Activated CD4-positive, alpha-beta memory T cell treated with anti-CD3 and anti-CD28 coated beads, Interleukin-2, amount 10 ng/mL, durations not matched to agents 7 days and 5 days (primary cell): Measurements from ENCODE around the gene RNASE7. TPM values are rescaled to one million over a fixed set of nuclear protein-coding genes. Genes with fewer than 3 reads are reported as not detected.

Experiments
- CTCF ChIA-PET: fragments of 350-600 bp; sonication (Branson Sonifier 250); formaldehyde crosslinking; loops from one replicate; lab custom pipeline; 2021; ENCODE audit warnings: antibody characterized with exemption, inconsistent platforms; lab: Charles Lee
- POLR2A ChIA-PET: fragments of 350-600 bp; sonication (Branson Sonifier 250); formaldehyde crosslinking; loops from one replicate; lab custom pipeline; 2021; ENCODE audit warnings: antibody characterized with exemption; lab: Charles Lee
- DNase-seq: peaks from one replicate; pipeline ENCODE4 v3.0.0-alpha.2; 2020
- H3K27ac Mint-ChIP-seq: one replicate; pipeline ENCODE4 v1.8.0; 2021; ENCODE audit warnings: mild to moderate bottlenecking, mixed read lengths
- H3K27me3 Mint-ChIP-seq: one replicate; pipeline ENCODE4 v1.8.0; 2021; ENCODE audit warnings: mixed read lengths
- H3K36me3 Mint-ChIP-seq: one replicate; pipeline ENCODE4 v1.8.0; 2021; ENCODE audit warnings: low read depth, mixed read lengths
- H3K4me1 Mint-ChIP-seq: one replicate; pipeline ENCODE4 v1.8.0; 2021; ENCODE audit warnings: mixed read lengths
- H3K4me3 Mint-ChIP-seq: one replicate; pipeline ENCODE4 v1.8.0; 2021; ENCODE audit warnings: mild to moderate bottlenecking, mixed read lengths
- H3K9me3 Mint-ChIP-seq: one replicate; pipeline ENCODE4 v1.8.0; 2021; ENCODE audit warnings: mixed read lengths
- total RNA-seq, 2 experiments: library from RNA; stranded (reverse); gene quantifications; one replicate each; pipeline ENCODE4 v1.2.3, GENCODE V29; 2021

The RNASE7 gene
- total RNA-seq, 2 experiments from 2014 or later: not detected

DNA sequence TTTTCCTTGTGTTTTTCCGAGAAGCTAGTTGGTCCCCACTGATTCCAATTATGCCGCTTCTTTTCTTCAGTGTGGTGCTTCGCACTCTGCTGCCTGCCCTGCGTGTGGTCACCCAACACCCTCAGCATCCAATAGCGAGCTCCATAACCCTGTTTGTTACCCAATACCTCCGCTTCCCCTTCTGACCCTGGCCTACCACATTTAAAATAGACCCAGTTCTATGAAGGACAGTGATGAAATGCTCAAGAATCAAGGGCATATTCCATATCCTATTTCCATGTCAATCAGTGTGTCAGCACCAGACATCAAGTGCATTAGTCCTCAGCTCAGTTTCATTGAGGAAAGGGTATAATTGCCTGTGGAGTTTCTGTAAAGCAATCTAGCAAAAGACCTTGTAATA is 26.9 kb upstream of the RNASE7 start:
- no peak for DNase-seq
- Mint-ChIP-seq H3K4me1 (no peaks in the 10 kb centered on the region), H3K4me3 (no peak overlapping the region), H3K36me3 (no peaks in the 10 kb centered on the region), H3K27me3 (peaks cover 19% of the 10 kb centered on the region), H3K27ac (no peak overlapping the region), H3K9me3 (no peaks in the 10 kb centered on the region)
- POLR2A ChIA-PET: interaction anchor here (0.9 to 2.4 kb wide), 11 partner anchors 17 to 107 kb away, joined by 3 to 23 read pairs (median 4); no protein-coding TSS in a partner anchor
- CTCF ChIA-PET: interaction anchor here (0.9 to 5.3 kb wide), 30 partner anchors 8 to 463 kb away, joined by 3 to 137 read pairs (median 10); partner anchors contain the start of genes RNASE13, RNASE8, SLC39A2 and TMEM253

DNA sequence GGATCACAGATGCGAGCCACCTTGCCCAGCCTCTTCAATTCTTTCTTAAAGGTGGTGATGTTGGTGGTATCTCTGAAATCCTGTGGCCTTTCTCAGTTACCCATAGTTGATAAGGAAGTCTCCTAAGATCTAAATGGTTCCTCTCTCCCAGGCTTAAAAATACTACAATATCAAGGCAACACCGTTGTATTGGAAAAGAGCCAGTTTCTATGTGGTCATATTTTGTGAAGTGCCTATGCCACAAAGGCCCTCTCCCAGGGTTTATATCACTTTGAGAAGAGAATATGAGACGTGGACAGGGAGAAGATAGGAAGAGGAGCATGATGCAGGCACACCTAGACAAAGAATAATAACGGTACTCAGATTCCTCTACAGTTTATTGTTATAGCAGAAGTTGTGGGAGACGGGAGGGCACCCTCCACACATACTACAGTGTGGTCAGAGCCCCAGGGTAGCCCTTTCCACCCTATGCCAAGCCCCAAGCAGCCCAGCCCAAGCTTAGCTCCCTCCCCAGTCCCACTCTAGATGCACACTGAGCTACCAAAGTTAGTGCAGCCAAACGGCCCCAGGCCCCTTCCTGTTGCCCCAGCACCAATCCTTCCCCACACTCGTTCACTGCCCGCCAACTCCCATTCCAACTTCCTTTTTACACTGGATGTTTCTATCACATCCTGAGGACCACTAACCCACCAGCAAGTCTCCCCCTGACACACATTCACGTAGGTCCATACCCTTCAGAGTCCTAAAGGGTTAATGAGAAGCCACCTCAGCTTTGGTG is 25.6 kb upstream of the RNASE7 start:
- no peak for DNase-seq
- Mint-ChIP-seq H3K27ac (no peak overlapping the region), H3K4me3 (no peak overlapping the region), H3K36me3 (no peaks in the 10 kb centered on the region), H3K9me3 (no peaks in the 10 kb centered on the region), H3K4me1 (no peaks in the 10 kb centered on the region), H3K27me3 (peaks cover 17% of the 10 kb centered on the region)
- ChIA-PET CTCF (interaction anchor here (0.9 to 5.3 kb wide), 9 partner anchors 13 to 89 kb away, joined by 3 to 137 read pairs (median 60); partner anchors contain the start of genes TMEM253 and ZNF219), POLR2A (interaction anchor here (1.7 to 2.4 kb wide), 2 partner anchors 23 to 88 kb away, joined by 7 to 23 read pairs; no protein-coding TSS in a partner anchor)

DNA sequence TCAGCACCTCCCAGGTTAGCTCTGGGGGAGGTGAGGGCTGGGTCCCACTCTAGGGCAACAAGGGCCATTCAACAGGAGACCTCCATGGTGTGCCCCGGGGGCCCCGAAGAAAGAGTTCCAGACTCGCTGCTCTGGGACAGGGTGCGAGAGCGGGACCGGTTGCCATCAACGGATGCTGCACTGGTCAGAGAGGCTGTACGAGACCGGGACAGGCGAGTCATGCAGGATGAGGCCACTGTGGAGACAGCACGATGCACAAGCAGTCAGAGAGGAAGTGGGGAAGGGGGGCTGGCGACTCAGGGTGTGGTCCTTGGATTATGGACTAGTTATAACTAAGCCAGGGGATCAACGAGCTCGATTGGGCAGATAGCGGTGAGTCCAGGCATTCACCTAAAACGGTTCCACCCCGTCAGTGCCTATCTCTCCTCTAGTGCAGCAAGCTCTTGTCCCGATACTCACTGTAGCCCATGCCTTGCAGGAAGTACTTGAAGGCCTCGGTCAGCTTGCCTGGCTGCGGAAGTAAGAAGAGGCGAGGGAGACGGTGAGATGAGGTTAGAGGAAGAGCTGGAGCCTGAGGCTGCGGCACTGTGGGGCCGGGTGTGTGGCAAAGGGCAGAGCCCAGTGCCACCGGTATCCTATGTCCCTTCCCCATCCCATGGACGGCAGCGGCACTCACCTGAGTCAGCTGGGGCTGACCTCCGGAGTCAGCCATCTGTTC is 24.5 kb upstream of the RNASE7 start:
- CTCF ChIA-PET: interaction anchor here (0.6 to 4.6 kb wide), 6 partner anchors 22 to 88 kb away, joined by 3 to 137 read pairs (median 4); partner anchors contain the start of gene TMEM253
- Mint-ChIP-seq H3K4me1 (no peaks in the 10 kb centered on the region), H3K4me3 (no peak overlapping the region), H3K36me3 (no peaks in the 10 kb centered on the region), H3K27me3 (peaks cover 16% of the 10 kb centered on the region), H3K9me3 (no peaks in the 10 kb centered on the region), H3K27ac (no peak overlapping the region)
- DNase-seq: no peak
- POLR2A ChIA-PET: interaction anchor here (1.6 kb wide), 1 partner anchor 86 kb away, joined by 3 read pairs; no protein-coding TSS in a partner anchor

DNA sequence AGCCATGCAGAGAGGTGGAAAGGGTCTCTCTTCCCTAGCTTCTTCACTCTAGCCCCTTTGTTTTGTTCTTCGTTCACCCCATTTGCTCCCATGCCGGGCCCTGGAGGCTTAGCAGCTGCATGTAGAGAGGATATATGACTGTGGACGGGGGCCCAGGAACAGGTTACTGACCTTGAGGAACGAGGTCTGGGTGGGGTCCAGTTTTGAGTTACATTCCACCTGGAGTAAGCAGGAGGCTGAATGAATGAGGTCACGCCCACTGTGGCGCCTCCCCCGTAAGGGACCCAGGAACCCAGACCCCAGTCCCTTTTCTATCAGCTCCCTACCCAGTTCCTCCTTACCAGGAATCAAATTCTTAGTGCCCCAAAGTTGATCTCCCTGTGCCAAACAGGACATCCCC is 23.9 kb upstream of the RNASE7 start:
- Mint-ChIP-seq H3K27ac (no peak overlapping the region), H3K27me3 (peaks cover 16% of the 10 kb centered on the region), H3K36me3 (no peaks in the 10 kb centered on the region), H3K4me1 (peaks cover 2% of the 10 kb centered on the region), H3K9me3 (no peaks in the 10 kb centered on the region), H3K4me3 (no peak overlapping the region)
- no peak for DNase-seq
- ChIA-PET POLR2A (interaction anchor here (1.2 to 1.6 kb wide), 2 partner anchors 85 to 87 kb away, joined by 3 read pairs; no protein-coding TSS in a partner anchor), CTCF (interaction anchor here (0.6 to 4.6 kb wide), 4 partner anchors 21 to 87 kb away, joined by 3 to 137 read pairs (median 3); partner anchors contain the start of gene TMEM253)

DNA sequence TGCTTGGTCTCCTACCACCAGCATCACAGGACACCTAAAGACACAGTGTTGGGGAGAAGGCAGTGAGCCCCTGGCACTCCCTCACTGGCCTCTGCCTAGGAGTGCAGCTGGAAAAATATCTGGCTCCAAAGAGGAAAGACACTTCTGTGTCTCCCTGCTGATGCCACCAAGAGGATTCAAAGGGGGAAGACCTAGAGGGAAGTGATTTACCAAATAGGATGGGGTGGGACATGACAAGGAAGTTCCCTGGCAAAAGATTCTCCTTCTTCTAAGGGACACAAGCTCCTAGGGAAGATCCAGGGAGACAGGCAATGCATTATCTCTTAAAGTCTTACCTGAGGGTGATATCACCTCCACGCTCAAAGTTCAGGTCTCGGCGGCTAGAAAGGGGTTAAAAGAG is 23.4 kb upstream of the RNASE7 start:
- ChIA-PET CTCF (interaction anchor here (0.9 to 1.9 kb wide), 5 partner anchors 13 to 86 kb away, joined by 3 to 5 read pairs (median 3); no protein-coding TSS in a partner anchor), POLR2A (interaction anchor here (1.2 to 1.6 kb wide), 2 partner anchors 85 to 86 kb away, joined by 3 read pairs; no protein-coding TSS in a partner anchor)

DNA sequence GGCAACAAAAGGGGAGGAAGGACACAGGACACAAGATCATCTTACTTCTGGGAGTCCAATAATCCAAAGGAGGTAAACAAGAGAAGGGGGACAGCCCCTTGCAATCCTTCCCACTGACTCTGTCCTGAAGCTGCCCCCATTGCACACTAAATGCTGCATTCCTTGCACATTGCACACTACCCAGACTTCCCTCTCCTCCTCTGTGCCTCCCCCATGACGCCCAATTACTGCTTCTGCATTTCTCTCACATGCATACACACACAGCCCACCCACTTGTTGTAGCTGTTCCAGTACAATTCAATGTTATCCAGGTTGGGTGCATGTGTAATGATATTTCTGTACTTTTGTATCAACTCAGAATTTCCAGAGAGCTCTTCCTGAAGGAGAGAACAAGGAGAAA is 22.8 kb upstream of the RNASE7 start:
- ChIA-PET CTCF (interaction anchor here (0.9 to 1.9 kb wide), 6 partner anchors 14 to 85 kb away, joined by 3 to 5 read pairs (median 3); no protein-coding TSS in a partner anchor), POLR2A (interaction anchor here (1.2 kb wide), 1 partner anchor 86 kb away, joined by 3 read pairs; no protein-coding TSS in a partner anchor)
- peaks cover 24% of the 10 kb centered on the region for H3K27me3 Mint-ChIP-seq
- no peak for DNase-seq
- H3K4me3 Mint-ChIP-seq: no peak overlapping the region
- no peaks in the 10 kb centered on the region for H3K9me3 Mint-ChIP-seq
- H3K4me1 Mint-ChIP-seq: peaks cover 8% of the 10 kb centered on the region
- H3K36me3 Mint-ChIP-seq: no peaks in the 10 kb centered on the region
- H3K27ac Mint-ChIP-seq: no peak overlapping the region

More for the DNA sequence above, 23.4 kb upstream of the RNASE7 start:
- peaks cover 3% of the 10 kb centered on the region for H3K4me1 Mint-ChIP-seq
- peaks cover 21% of the 10 kb centered on the region for H3K27me3 Mint-ChIP-seq
- H3K9me3 Mint-ChIP-seq: no peaks in the 10 kb centered on the region
- no peak overlapping the region for H3K4me3 Mint-ChIP-seq
- no peak for DNase-seq
- no peaks in the 10 kb centered on the region for H3K36me3 Mint-ChIP-seq
- no peak overlapping the region for H3K27ac Mint-ChIP-seq

DNA sequence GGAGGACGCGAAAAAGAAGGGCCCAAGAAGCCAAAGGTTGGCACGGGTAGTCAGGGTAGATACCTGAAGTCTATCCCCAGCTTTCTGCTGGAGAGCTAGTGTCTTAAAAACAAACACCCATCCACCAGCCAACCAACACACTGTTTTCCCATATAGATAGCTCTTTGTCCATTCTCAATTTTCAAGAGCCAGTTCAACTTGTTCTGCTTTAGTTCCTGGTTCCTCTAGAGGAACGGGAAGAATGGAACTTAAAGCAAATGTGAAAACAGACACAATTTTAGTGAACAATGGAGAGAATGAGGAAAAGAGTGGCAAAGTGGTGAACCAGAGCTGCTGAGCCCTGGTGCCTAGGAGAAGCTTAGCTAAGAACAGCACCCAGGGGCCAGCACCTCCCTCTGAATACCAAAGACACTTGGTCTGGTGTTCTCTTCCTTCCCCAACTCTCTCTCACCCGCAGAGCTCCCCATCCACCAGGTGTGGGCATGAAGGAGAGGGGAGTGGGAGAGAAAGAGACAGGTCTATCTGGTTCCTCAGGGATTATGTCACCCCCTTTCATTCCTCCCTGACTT is 21.1 kb upstream of the RNASE7 start:
- DNase-seq: no peak
- Mint-ChIP-seq H3K9me3 (no peaks in the 10 kb centered on the region), H3K4me3 (no peak overlapping the region), H3K27ac (no peak overlapping the region), H3K27me3 (peaks cover 29% of the 10 kb centered on the region), H3K4me1 (peaks cover 11% of the 10 kb centered on the region), H3K36me3 (no peaks in the 10 kb centered on the region)
- CTCF ChIA-PET: interaction anchor here (1.5 kb wide), 1 partner anchor 83 kb away, joined by 7 read pairs; no protein-coding TSS in a partner anchor
- POLR2A ChIA-PET: no interaction called here

DNA sequence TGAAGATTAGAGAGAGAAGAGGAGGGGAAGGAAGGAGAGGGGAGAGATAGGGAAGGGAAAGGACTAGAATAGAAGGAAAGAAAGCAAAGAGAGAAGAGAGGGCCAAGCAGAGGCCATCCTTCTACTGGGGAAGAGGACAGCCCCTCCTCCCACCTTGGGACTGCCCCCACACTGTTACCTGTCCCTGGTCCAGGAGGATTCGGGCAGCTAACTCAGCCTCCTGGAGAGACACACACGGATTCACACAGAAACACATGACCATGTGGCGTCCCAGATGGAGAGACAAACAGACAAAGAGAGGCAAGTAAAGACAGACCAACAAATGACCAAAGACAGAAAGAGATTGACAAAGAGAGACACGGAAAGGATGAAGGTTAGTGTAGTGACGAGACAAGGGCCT is 19.5 kb upstream of the RNASE7 start:
- Mint-ChIP-seq H3K4me3 (no peak overlapping the region), H3K27ac (no peak overlapping the region), H3K9me3 (no peaks in the 10 kb centered on the region), H3K27me3 (peaks cover 34% of the 10 kb centered on the region), H3K4me1 (peaks cover 11% of the 10 kb centered on the region), H3K36me3 (no peaks in the 10 kb centered on the region)
- POLR2A ChIA-PET: no interaction called here
- DNase-seq: no peak
- CTCF ChIA-PET: interaction anchor here (0.9 to 2.0 kb wide), 2 partner anchors 8 to 22 kb away, joined by 5 to 16 read pairs; no protein-coding TSS in a partner anchor

DNA sequence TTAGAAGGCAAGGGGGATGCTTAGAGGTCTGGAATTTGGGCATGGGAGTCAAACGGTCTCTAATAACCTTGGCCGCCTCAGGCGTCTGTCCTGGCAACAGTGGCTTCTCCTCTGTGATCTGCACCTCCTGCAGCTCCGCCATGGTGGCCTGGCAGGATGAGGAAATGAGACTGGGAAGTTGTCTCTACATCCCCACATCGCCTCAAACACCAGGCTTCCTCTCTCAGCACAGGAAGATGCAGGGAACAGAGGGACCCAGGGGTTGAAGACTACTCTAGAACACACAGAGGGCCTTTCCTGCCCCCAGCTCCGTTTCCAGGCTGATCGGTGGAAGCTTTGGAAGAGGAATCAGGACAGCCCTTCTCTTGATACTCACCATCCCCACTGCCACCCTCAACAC is 19.0 kb upstream of the RNASE7 start:
- DNase-seq: no peak
- H3K4me3 Mint-ChIP-seq: no peak overlapping the region
- peaks cover 11% of the 10 kb centered on the region for H3K4me1 Mint-ChIP-seq
- H3K27me3 Mint-ChIP-seq: peaks cover 34% of the 10 kb centered on the region
- no peaks in the 10 kb centered on the region for H3K9me3 Mint-ChIP-seq
- ChIA-PET CTCF (interaction anchor here (2.0 kb wide), 1 partner anchor 8 kb away, joined by 16 read pairs; no protein-coding TSS in a partner anchor), POLR2A (no interaction called here)
- H3K27ac Mint-ChIP-seq: no peak overlapping the region
- no peaks in the 10 kb centered on the region for H3K36me3 Mint-ChIP-seq

DNA sequence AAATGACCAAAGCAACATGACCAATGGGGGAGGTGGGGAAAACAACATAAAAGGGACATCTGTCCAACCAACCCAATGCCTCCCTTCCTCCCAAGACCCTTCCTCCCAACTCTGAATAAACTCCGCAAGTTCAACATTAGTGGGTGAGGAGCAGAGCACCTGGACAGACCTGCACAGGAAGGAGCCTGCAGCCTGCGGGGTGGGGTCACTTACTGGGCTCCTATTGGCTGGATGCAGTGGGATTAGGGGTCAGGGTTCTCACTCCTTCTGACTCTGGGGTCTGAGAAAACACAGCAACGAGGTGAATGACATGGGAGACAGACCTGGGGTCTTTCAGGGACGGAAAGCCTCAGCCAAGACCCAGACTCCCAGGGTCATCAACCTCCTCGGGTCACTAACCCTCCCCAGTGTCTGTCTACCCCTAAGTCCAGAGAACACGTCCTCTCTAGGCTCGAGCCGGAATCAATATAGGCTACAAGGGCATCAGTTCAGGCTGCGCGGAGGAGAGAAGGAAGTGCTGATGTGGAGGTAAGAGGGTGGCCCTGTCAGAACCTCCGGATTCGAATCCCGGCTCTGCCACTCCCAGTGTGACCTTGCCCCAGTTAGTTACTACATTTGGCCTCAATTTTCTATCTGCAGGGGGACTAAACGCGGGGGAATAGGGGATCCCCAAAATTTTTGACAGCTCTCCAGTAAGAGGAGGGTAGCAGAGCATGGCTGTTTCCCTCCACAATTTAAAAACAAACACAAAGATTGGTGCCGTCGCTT is 18.2 kb upstream of the RNASE7 start:
- Mint-ChIP-seq H3K27ac (no peak overlapping the region), H3K27me3 (peaks cover 34% of the 10 kb centered on the region), H3K36me3 (no peaks in the 10 kb centered on the region), H3K4me1 (peaks cover 11% of the 10 kb centered on the region), H3K4me3 (peak overlapping the region; percentile 68), H3K9me3 (no peaks in the 10 kb centered on the region)
- ChIA-PET CTCF (interaction anchor here (1.3 to 2.0 kb wide), 3 partner anchors 9 to 80 kb away, joined by 3 to 16 read pairs (median 5); no protein-coding TSS in a partner anchor), POLR2A (interaction anchor here (1.0 kb wide), 1 partner anchor 80 kb away, joined by 3 read pairs; no protein-coding TSS in a partner anchor)
- DNase-seq: no peak

DNA sequence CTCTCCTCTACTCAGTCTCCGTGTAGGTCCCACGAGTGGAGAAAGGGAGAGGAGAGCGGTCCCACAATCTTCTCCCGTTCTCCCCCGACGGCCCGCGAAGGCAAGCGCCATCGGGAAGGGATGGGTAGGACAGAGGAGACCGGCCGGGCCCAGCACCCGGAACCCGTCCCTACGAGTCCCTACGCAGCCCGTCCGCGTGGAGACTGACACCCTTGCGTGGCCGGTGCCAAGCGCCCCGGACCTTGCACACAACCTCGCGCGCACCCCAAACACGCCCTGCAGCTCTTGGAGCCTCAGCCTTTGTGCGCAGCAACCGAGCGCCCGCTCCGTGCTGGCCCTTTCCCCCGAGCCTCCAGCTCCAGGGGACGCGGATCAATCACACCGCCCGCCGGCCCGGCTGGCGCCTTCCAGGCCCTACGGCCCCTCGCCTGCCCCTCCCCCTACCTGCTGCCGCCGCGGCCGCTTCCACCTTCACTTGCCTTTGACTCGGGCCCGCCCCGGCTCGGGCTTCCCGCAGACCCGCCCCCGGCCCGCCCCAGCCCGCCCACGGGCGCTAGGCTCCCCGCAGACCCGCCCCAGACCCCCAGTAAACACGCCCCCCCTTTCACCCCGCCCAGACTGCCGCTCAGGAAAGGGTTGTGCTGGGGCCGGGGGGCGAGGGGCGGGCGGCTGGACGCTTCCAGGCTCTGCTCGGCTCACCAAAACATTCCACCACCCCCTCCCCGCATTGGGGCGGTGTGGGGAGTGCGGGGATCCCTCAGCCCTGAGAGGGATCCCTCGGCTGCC is 17.4 kb upstream of the RNASE7 start, which contains the start of gene NDRG2:
NDRG2 (minus strand) TSS at position 477 of the 786 bp plus-strand sequence. CDS start 1,746 bp downstream, outside the sequence.
- no peaks in the 10 kb centered on the region for H3K9me3 Mint-ChIP-seq
- no peak within 1 kb of the TSS for H3K27ac Mint-ChIP-seq
- ChIA-PET POLR2A (interaction anchor here (1.0 kb wide), 1 partner anchor 80 kb away, joined by 3 read pairs; no protein-coding TSS in a partner anchor), CTCF (interaction anchor here (1.3 to 2.0 kb wide), 3 partner anchors 10 to 79 kb away, joined by 3 to 16 read pairs (median 5); no protein-coding TSS in a partner anchor)
- H3K4me3 Mint-ChIP-seq: peak within 1 kb of the TSS; percentile 69
- H3K27me3 Mint-ChIP-seq: peaks cover 34% of the 10 kb centered on the region
- peak; percentile 74 for DNase-seq
- H3K4me1 Mint-ChIP-seq: peaks cover 11% of the 10 kb centered on the region
- H3K36me3 Mint-ChIP-seq: no peaks in the 10 kb centered on the region
